ENCODE results near the gene SPINK9. TPM values are rescaled to one million over a fixed set of nuclear protein-coding genes. Genes with fewer than 3 reads are reported as not detected.

SPINK9 gene
- total RNA-seq, 1 donor from 2014 or later, result not detected

Other genes starting within 250 kb of the SPINK9 start
- gene SPINK14, start 167.0 kb upstream of the SPINK9 start, total RNA-seq, result not detected
- not detected for gene SPINK6, start 132.5 kb upstream of the SPINK9 start, total RNA-seq
- not detected for gene MARCOL, start 97.0 kb upstream of the SPINK9 start, total RNA-seq
- gene SPINK13, start 66.8 kb upstream of the SPINK9 start, total RNA-seq, result not detected
- gene SPINK7, start 23.1 kb upstream of the SPINK9 start, total RNA-seq, result not detected
- gene FBXO38, start 48.4 kb downstream of the SPINK9 start, total RNA-seq, result 32.8 TPM